ENCODE data around the gene GREB1.

Gene GREB1

GRCh38 chr2:11509657-11510360 lies 24.0 kb upstream of the GREB1 start:
- no peak for DNase-seq

DNA sequence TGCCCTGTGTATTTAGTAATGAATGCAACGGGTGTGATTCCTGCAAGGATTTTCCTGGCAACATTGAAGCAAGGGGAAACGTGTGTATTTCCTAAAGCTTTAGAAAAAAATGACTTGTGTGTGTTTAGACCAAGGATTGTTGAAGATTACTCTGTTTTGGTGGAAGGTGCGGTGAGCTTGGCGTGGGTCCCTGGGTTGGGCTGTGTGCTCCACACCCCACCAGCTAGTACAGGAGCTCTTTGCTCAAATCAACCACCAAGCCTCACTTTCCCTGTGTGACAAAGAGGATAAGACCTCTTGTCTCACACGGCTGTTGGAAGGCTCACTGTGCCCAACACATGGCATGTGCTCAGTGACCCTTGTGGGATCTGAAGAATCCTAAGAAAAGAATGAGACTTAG lies 21.4 kb upstream of the GREB1 start:
- no peak for DNase-seq

- no peak for DNase-seq
Measured at GRCh38 chr2:11513319-11513718, 20.5 kb upstream of the GREB1 start.

DNA sequence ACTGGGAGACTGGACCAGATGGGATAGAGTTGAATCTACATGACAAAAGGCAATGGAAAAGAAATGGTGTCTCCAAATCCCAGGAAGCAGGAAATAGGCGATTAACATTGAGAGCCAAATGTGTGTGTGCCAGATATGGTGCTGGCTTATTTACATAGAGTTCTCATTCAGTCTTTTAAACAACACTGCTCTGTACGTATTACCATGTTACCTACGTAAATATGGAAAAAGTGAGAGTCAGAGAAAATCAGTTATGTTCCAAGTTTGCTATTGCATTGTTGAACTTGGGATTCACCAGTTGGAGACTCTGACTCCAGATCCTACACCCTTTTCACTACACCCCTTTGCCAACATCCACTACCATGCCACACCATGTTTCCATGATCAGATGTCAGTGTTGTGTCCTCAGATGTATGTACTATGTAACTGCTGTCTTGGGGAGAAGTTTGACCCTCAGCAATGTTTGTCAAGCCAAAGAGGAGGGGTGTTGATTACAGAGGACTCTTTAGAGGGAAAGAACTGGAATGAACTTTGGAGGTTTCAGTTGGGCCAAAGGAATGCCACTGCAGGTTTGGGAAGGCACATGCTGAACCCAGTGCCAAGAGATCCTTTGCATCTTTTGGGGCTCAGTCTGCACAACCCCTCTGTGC lies 19.6 kb upstream of the GREB1 start:
- no peak for DNase-seq

DNA sequence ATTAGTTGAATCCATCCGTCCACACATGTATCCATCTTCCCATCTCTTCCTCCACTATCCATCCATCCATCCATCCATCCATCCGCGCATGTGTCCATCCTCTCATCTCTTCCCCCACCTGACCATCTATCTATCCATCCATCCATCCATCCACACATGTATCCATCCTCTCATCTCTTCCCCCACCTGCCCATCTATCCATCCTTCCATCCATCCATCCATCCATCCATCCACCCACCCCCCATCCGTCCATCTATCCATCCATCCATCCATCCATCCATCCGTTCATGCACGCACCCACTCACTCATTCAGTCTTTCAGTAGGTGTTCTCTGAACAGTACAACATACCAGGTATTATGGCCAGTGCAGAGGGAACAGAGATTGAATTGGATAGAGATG lies 18.9 kb upstream of the GREB1 start:
- no peak for DNase-seq

DNA sequence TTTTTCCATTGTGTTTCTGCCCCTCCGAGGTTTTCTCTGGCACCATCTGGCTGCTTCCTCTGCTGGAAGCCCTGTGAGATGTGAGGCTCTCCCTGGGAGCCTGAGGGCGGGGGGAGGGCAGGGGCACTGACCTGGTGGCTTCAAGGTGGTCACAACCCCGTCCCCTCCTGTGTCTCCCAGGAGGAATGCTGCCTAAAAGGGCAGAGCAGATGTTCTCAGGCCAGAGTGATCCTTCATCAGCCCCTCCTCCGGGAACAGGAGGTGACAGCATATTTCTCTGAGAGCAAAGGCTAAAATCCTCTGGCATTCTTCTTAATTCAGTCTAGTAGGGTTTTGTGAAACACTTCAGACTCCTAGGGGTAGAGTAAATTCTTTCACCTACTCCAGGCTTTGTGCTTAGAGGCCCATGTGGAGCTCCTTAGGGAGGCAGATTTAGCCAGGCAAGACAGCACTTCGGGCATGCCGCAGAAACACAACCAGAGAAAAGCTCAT lies 18.3 kb upstream of the GREB1 start:
- no peak for DNase-seq

- DNase-seq = no peak
Measured at GRCh38 chr2:11516984-11517648, 16.7 kb upstream of the GREB1 start.

DNA sequence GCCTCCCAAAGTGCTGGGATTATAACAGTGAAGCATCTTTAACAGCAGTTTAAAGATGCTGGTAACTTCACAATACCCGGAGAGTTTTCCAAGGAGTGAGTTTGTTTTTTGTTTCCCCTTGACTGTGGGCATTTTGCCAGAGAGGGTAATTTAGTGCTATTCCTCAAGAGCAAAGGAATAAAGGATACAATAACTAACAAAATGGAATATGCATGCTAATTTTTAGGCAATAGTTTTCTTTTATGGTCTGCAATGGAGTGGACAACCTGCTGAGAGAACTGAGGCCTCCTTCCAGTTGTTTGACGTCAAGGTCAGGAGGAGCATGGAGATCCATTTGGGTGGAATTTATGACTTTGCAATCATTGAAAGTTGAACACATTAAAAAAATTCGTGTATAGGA lies 15.9 kb upstream of the GREB1 start:
- no peak for DNase-seq

- DNase-seq = no peak
Measured at GRCh38 chr2:11520092-11520693, 13.7 kb upstream of the GREB1 start.

DNA sequence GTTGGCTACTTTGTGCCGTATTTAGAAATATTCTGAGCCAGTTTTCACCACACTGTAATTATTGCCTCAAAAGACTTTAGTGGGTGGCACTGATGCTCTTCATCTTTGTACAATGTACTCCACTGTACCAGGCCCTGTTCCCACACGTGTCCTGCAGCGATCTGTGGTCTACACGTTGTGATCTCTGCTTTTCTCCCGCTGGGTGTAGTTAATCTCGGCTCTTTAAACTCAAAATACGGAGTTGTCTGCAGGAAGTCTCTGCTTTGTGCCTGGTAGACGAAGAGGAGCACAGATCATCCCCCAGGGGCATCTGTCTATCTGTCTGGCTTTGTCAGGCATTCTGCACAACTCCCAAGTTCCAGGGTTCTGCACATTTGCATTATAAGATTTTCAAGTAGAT lies 12.1 kb upstream of the GREB1 start:
- DNase-seq = no peak

DNA sequence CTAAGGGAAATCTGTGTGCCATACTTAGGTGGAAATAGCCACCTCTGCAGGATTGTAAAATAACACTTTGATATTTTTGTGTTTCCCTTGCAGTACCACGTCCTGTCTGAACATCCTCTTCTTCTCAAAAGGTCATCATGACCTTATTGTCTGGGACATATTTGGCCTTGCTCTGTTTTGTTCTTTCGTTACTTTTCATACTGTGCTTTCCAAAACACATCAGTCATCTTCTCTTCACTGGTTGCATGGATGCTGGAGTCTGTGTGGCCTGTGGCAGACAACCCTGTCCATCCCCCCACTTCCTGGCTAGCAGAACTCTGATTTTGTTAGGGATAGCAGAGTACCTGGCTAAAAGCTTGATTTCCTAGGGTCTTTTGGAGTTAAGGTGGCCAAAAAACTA lies 9.4 kb upstream of the GREB1 start:
- no peak for DNase-seq

GRCh38 chr2:11525762-11526161 lies 8.1 kb upstream of the GREB1 start:
- DNase-seq = no peak

DNA sequence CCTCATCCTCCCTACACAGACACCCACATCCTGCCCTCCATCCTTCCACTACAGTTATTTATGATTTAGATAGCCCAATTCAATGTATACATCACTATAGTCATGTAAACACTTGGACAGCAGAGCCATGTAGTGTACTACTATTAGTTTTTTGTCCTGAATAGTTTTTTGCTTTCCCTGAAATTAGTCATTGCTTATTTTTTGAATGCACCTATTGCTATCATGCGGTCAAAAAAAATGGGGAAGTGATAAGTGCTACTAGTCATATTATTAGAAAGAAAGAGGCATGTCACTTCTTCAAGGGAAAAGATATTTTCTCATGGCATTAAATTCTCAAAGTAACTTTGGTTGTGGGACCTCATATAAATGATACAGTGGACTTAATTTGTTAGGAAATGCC lies 6.8 kb upstream of the GREB1 start:
- no peak for DNase-seq

DNA sequence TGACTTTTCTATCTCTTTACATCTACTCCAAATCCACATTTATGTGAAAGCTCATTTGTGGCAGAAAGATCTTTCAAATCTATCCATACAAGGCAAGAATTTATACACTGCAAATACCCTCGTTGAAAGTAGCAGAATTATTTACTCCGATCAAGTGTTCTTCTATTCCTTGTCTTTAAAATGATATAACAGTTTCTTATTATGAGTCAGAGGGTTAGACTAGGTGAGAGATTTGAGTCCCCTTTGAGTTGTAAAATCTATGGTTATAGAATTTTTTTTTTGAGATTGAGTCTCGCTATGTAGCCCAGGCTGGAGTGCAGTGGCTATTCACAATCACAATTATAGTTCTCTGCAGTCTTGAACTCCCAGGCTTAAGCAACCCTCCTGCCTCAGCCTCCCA lies 5.6 kb upstream of the GREB1 start:
- DNase-seq = no peak

DNA sequence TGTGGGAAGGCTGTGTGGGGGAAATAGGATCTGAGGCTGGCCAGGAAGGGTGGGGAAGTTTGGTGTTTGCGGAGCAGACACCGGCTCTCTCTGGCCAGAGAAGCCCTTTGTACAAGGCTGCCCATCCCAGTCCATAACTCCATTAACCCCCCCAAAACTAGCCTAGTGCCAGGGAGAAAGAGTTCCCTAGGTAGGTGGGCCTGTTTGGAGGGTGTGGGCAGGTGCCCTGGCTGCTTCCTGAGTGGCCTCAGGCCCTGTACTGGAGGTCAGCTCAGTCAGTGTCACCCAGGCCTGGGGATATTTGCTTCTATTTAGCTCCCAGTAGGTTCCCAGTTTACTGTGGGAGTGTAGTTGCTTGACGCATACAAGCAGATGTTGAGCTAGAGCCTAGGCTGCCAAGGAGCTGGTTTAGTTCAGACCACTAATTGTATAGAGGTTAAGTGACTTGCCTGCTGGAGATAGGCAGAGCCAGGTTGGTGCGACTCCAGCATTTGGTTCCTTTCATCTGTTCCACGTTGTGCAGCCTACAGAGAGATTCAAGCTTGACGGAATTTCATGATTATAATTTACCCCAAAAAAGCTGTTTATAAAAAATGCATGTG lies 2.9 kb upstream of the GREB1 start:
- no peak for DNase-seq

- DNase-seq = no peak
Measured at GRCh38 chr2:11532416-11533055, 1.3 kb upstream of the GREB1 start.

GRCh38 chr2:11534071-11534745 lies 363 bp downstream of the GREB1 start:
- no peak for DNase-seq

DNA sequence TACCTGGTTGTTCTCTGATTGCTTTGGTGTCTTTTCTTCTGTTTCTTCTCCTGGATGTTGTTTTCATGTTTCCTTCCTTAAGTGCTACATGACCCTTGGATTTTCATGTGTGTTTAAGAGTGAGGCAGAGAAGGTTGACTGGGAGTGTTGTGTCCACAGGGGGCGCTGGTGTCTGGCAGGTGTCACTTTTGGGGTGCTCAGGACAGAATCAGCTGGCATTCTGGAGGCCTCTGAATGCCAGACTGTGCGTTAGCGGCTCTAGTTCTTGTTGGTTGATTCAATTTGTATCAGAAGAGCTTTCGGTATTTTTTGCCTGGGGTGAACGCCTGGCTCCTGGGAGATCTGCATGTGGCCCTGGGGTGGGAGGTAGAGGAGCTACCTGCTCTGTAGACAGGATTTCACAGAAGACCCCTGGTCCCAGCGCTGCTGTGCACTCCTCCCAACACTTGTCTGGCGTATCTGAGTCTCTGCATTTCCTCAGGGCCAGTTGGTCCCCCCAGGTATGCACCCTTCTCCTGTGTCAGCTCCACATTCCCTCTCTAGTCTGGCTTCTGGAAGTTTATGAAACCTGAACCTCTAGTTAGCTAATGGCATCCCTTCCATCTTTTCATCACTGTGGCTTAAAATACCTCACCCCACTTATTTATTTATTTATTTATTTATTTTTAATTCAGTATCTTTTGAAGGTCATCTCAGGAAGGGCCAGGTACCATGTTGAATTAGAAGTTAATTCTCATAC lies 1.1 kb downstream of the GREB1 start:
- DNase-seq = no peak

- DNase-seq = no peak
Measured at GRCh38 chr2:11535899-11536344, 2.1 kb downstream of the GREB1 start.

GRCh38 chr2:11537951-11538350 lies 4.1 kb downstream of the GREB1 start:
- DNase-seq = no peak
